Transverse colon (tissue), 4 donors: ENCODE results near the gene ARHGAP31. TPM values are rescaled to one million over a fixed set of nuclear protein-coding genes. Genes with fewer than 3 reads are reported as not detected.

Experiments used
- DNase-seq: peaks from one replicate; pipeline ENCODE4 v3.0.0-alpha.2; 2019
- H3K27ac ChIP-seq, 4 donors: fragments of 200-600 bp; sonication (generic); 2 replicates each; pipeline ENCODE4 v1.5.1; 2016 to 2018; ENCODE audit warnings: inconsistent platforms in 4 of 4
- H3K27me3 ChIP-seq: fragments of 200-600 bp; sonication (generic); 2 replicates; pipeline ENCODE4 v1.5.1; 2017; ENCODE audit warnings: inconsistent platforms
- H3K36me3 ChIP-seq, 4 donors: fragments of 200-600 bp; sonication (generic); 2 replicates each; pipeline ENCODE4 v1.5.1; 2017 to 2019; ENCODE audit warnings: inconsistent platforms in 4 of 4
- H3K4me1 ChIP-seq, 4 donors: fragments of 200-600 bp; sonication (generic); 2 replicates each; pipeline ENCODE4 v1.5.1; 2017 to 2020; ENCODE audit warnings: inconsistent platforms in 4 of 4
- H3K4me3 ChIP-seq, 4 donors: fragments of 200-600 bp; sonication (generic); 1 replicate in 1 of 4; 2 replicates in 3 of 4; pipeline versions ENCODE4 v1.5.1 to v1.6.1; 2017 to 2019; ENCODE audit warnings: inconsistent platforms in 4 of 4
- H3K9me3 ChIP-seq, 2 donors: fragments of 200-600 bp; sonication (generic); 2 replicates each; pipeline ENCODE4 v1.5.1; 2017 to 2019; ENCODE audit warnings: inconsistent platforms in 2 of 2
- CTCF ChIP-seq, 5 experiments: fragments of 200-600 bp in 3 of 5; fragments of 450-650 bp in 2 of 5; sonication (generic) in 3 of 5; IDR thresholded peaks; 1 replicate in 2 of 5; 2 replicates in 3 of 5; pipeline ENCODE4 v1.5.1; 2016 to 2017; ENCODE audit warnings: antibody characterized with exemption in 5 of 5, inconsistent platforms in 3 of 5, mild to moderate bottlenecking in 2 of 5, moderate library complexity in 1 of 5
- EP300 ChIP-seq: sonication (generic); formaldehyde crosslinking; IDR thresholded peaks from one replicate; pipeline ENCODE4 v1.6.1; 2017; ENCODE audit warnings: antibody characterized with exemption, low read depth
- POLR2A ChIP-seq: fragments of 450-650 bp; IDR thresholded peaks from one replicate; pipeline ENCODE4 v1.6.1; 2016; ENCODE audit warnings: antibody characterized with exemption, mild to moderate bottlenecking, moderate library complexity
- POLR2AphosphoS5 ChIP-seq, 3 donors: sonication (generic); formaldehyde crosslinking; IDR thresholded peaks; one replicate each; pipeline ENCODE4 v1.6.1; 2016; ENCODE audit warnings: antibody characterized with exemption in 3 of 3
- WGBS, 2 donors: methylation state at CpG; one replicate each; pipeline ENCODE4 v1.1.5; 2018; ENCODE audit warnings: low coverage in 1 of 2; 5-methylcytosine and 5-hydroxymethylcytosine counted together
- in situ Hi-C, 4 donors: fragments of 200-750 bp; cut with MboI; loops; one replicate each; pipeline versions ENCODE4 v1.15.0 to v1.15.1; 2017; ENCODE audit warnings: low sequenced_read_pairs in 3 of 4, low pct_ligation_motif_present in 1 of 4, low pct_unique_long_range_greater_than_20kb in 1 of 4
- intact Hi-C: fragments of 100-400 bp; cut with DNase I; formaldehyde crosslinking; loops from one replicate; pipeline ENCODE4 v1.15.1; 2023; ENCODE audit warnings: low total_unique reads
- total RNA-seq, 4 donors: library from RNA; depleted of rRNA; stranded (reverse); fragments of >200 nt; gene quantifications; one replicate each; pipeline ENCODE4 v1.1.0, GENCODE V29; 2016

The ARHGAP31 gene
- total RNA-seq, 4 donors from 2014 or later: 6.7 to 68.5 (median 9.6) TPM

GRCh38 chr3:119444590-119444989 lies 150.4 kb downstream of the ARHGAP31 start:
- no peaks in the 10 kb centered on the region for H3K4me1 ChIP-seq
- WGBS, 2 donors: 97 to 100% methylated on average over 2 of the region's 2 CpGs
- no peak overlapping the region for H3K4me3 ChIP-seq
- in situ Hi-C loops (no loop called here), intact Hi-C loops (no loop called here)
- no peaks in the 10 kb centered on the region for H3K9me3 ChIP-seq
- no peak for TF ChIP-seq EP300
- TF ChIP-seq POLR2A: no peak
- no peak for TF ChIP-seq CTCF (IDR thresholded peaks at IDR 0.05)
- no peak for TF ChIP-seq POLR2AphosphoS5 (IDR thresholded peaks at IDR 0.05)
- no peak for DNase-seq
- H3K27me3 ChIP-seq: no peaks in the 10 kb centered on the region
- H3K27ac ChIP-seq: no peak overlapping the region
- peaks cover 0 to 48% (median 16%) of the 10 kb centered on the region in 4 donors for H3K36me3 ChIP-seq

DNA sequence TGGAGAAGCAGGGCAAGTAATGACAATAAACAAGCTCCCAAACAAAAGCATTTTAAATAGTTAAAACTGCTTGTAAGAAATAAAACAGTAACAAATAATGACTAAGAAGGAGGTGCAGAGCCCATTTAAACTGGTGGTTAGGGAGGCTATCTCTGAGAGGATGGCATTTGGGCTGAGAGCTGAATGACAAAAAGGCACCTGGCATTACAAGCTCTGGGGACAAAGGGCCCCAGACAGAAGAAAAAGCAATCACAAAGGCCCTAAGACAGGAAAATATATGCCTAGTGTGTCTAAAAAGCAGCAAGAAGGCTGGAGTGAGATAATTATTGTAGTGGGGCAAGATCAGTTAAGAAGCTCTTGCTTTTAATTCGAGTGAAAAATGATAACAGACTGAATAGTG lies 159.6 kb downstream of the ARHGAP31 start:
- Histone ChIP-seq H3K36me3 (peaks cover 0 to 65% (median 27%) of the 10 kb centered on the region in 4 donors), H3K27me3 (no peaks in the 10 kb centered on the region), H3K27ac (no peak overlapping the region), H3K9me3 (no peaks in the 10 kb centered on the region), H3K4me1 (peaks cover 0 to 8% (median 2%) of the 10 kb centered on the region in 4 donors), H3K4me3 (no peak overlapping the region)
- DNase-seq: no peak
- intact Hi-C loops (no loop called here), in situ Hi-C loops (no loop called here)
- 80 to 95% methylated on average over 1 of the region's 1 CpG for WGBS, 2 donors
- TF ChIP-seq POLR2AphosphoS5 (IDR thresholded peaks at IDR 0.05) (no peak), POLR2A (no peak), CTCF (IDR thresholded peaks at IDR 0.05) (no peak), EP300 (no peak)

DNA sequence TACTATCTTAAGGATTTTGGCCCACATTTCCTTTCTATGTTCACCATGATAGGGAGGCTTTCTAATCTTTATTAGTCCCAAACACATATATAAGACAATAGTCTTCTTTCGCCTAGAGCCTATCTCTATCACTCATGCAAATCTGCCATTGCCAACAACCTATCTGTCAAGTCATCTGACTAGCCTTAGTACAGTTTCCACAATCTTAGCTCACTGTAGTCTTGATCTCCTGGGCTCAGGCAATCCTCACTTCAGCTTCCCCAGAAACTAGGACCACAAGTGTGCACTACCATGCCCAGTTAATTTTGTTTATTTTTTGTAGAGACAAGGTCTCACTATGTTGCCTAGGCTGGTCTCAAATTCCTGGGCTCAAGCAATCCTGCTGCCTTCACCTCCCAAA lies 162.3 kb downstream of the ARHGAP31 start:
- Histone ChIP-seq H3K4me1 (peaks cover 4 to 21% (median 11%) of the 10 kb centered on the region in 4 donors), H3K27ac (peak overlapping the region in 1 of 4 donors; percentile 13), H3K27me3 (no peaks in the 10 kb centered on the region), H3K4me3 (no peak overlapping the region), H3K36me3 (peaks cover 0 to 62% (median 20%) of the 10 kb centered on the region in 4 donors), H3K9me3 (no peaks in the 10 kb centered on the region)
- TF ChIP-seq EP300: no peak
- no peak for TF ChIP-seq POLR2AphosphoS5 (IDR thresholded peaks at IDR 0.05)
- no peak for TF ChIP-seq POLR2A
- TF ChIP-seq CTCF (IDR thresholded peaks at IDR 0.05): no peak
- in situ Hi-C loops: no loop called here
- 94% methylated on average over 1 of the region's 1 CpG; no CpG with 5 or more reads in 1 of the 2 donors for WGBS, 2 donors
- intact Hi-C loops: no loop called here
- DNase-seq: no peak

DNA sequence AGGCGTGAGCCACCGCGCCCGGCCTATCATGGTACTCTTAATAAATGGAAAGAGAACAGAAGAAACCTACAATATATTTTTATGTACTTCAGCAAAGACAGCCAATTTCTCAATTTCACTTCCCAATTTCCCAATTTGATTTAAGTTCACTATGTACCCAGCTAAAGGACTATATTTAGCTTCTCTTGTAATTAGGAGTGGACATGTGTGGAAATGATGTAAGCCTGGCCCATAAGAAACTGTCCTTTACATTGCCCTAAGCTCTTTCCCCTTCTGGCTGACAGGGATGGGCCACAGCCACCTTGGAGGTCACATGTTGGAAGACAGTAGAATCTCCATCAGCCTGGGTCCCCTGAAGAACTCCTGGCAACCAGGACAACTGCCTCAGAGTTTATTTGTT lies 163.1 kb downstream of the ARHGAP31 start:
- peaks cover 8 to 28% (median 18%) of the 10 kb centered on the region in 4 donors for H3K4me1 ChIP-seq
- TF ChIP-seq CTCF (IDR thresholded peaks at IDR 0.05): no peak
- TF ChIP-seq POLR2AphosphoS5 (IDR thresholded peaks at IDR 0.05): no peak
- no peak for TF ChIP-seq EP300
- TF ChIP-seq POLR2A: no peak
- DNase-seq: no peak
- H3K27ac ChIP-seq: no peak overlapping the region
- no peak overlapping the region for H3K4me3 ChIP-seq
- intact Hi-C loops: no loop called here
- no peaks in the 10 kb centered on the region for H3K27me3 ChIP-seq
- peaks cover 0 to 62% (median 18%) of the 10 kb centered on the region in 4 donors for H3K36me3 ChIP-seq
- no peaks in the 10 kb centered on the region for H3K9me3 ChIP-seq
- in situ Hi-C loops: no loop called here
- 83 to 100% methylated on average over 3 to 4 of the region's 4 CpGs for WGBS, 2 donors
